HepG2 (cell line): ENCODE results near the gene ENPP1. TPM values are rescaled to one million over a fixed set of nuclear protein-coding genes. Genes with fewer than 3 reads are reported as not detected.
A peak's percentile ranks its signal among the peaks of the same experiment; 100 is the strongest.

ENCODE experiments used
- ARID3A ChIP-seq: IDR thresholded peaks from 2 replicates; pipeline ENCODE4 v1.6.1; 2012; ENCODE audit warnings: low read depth, low read length, improper control_type of control experiment
- ASH2L ChIP-seq: fragments of 300-600, 200-600 bp; sonication (generic); IDR thresholded peaks from 2 replicates; pipeline ENCODE4 v1.7.0; 2017; ENCODE audit warnings: low read depth, mild to moderate bottlenecking, moderate library complexity, mixed read lengths, low read length; ENCODE audit not compliant: insufficient read length
- CHD4 ChIP-seq: fragments of 200-600 bp; sonication (generic); IDR thresholded peaks from 2 replicates; pipeline ENCODE4 v1.7.0; 2017; ENCODE audit warnings: mild to moderate bottlenecking, low read length, borderline replicate concordance
- DPF2 ChIP-seq: sonication (generic); formaldehyde crosslinking; IDR thresholded peaks from 2 replicates; pipeline ENCODE4 v1.4.0; 2020; ENCODE audit warnings: mild to moderate bottlenecking, low read depth, missing genetic modification reagents, borderline replicate concordance
- ELF4 ChIP-seq: sonication (generic); formaldehyde crosslinking; IDR thresholded peaks from 2 replicates; pipeline ENCODE4 v1.5.0; 2020; ENCODE audit warnings: missing genetic modification reagents, mild to moderate bottlenecking, moderate library complexity, borderline replicate concordance
- EP300 ChIP-seq, 3 experiments: sonication (generic) in 1 of 3; formaldehyde crosslinking in 1 of 3; IDR thresholded peaks; 2 replicates each; pipeline versions ENCODE4 v1.5.1 to v1.6.1; 2011 to 2020; ENCODE audit warnings: low read depth in 2 of 3, low read length in 2 of 3, borderline replicate concordance in 1 of 3, improper control_type of control experiment in 1 of 3, mild to moderate bottlenecking in 1 of 3, missing genetic modification reagents in 1 of 3, moderate library complexity in 1 of 3
- GATAD1 ChIP-seq: IDR thresholded peaks from 2 replicates; pipeline ENCODE4 v1.6.1; 2016; ENCODE audit warnings: missing genetic modification reagents, missing compliant biosample characterization
- GATAD2A ChIP-seq: IDR thresholded peaks from 2 replicates; pipeline ENCODE4 v1.6.1; 2016
- IKZF1 ChIP-seq: fragments of 450-650 bp; IDR thresholded peaks from 2 replicates; pipeline ENCODE4 v1.7.1; 2016
- IRF2 ChIP-seq: IDR thresholded peaks from 2 replicates; pipeline ENCODE4 v1.6.1; 2018; ENCODE audit warnings: missing genetic modification reagents, missing compliant biosample characterization
- MIER3 ChIP-seq: IDR thresholded peaks from 2 replicates; pipeline ENCODE4 v1.6.1; 2016; ENCODE audit warnings: missing compliant biosample characterization, borderline replicate concordance
- PHF21A ChIP-seq: sonication (generic); formaldehyde crosslinking; IDR thresholded peaks from 2 replicates; pipeline ENCODE4 v1.5.0; 2020; ENCODE audit warnings: mild to moderate bottlenecking, missing genetic modification reagents
- PPARG ChIP-seq: conservative IDR thresholded peaks from 2 replicates; pipeline ENCODE4 v1.6.1; 2016; ENCODE audit warnings: missing biosample characterization, missing genetic modification reagents
- RBAK ChIP-seq: sonication (generic); formaldehyde crosslinking; IDR thresholded peaks from 2 replicates; pipeline ENCODE4 v1.5.1; 2020; ENCODE audit warnings: mild to moderate bottlenecking, missing genetic modification reagents
- REPIN1 ChIP-seq: sonication (generic); formaldehyde crosslinking; IDR thresholded peaks from 2 replicates; pipeline ENCODE4 v1.8.0; 2022; ENCODE audit warnings: missing genetic modification reagents, low read depth, mild to moderate bottlenecking, borderline replicate concordance
- SOX6 ChIP-seq, 2 experiments: fragments of 450-650 bp in 1 of 2; sonication (generic) in 1 of 2; formaldehyde crosslinking in 1 of 2; IDR thresholded peaks; 2 replicates each; pipeline versions ENCODE4 v1.4.0 to v1.6.1; 2017 to 2020; ENCODE audit warnings: antibody characterized with exemption in 1 of 2, mild to moderate bottlenecking in 1 of 2, missing genetic modification reagents in 1 of 2
- SP140L ChIP-seq: sonication (generic); formaldehyde crosslinking; IDR thresholded peaks from 2 replicates; pipeline ENCODE4 v1.4.0; 2020; ENCODE audit warnings: missing genetic modification reagents, borderline replicate concordance
- THAP11 ChIP-seq: IDR thresholded peaks from 2 replicates; pipeline ENCODE4 v1.6.1; 2016; ENCODE audit warnings: missing biosample characterization, missing genetic modification reagents
- ZBTB38 ChIP-seq: sonication (generic); formaldehyde crosslinking; IDR thresholded peaks from 2 replicates; pipeline ENCODE4 v1.5.1; 2020; ENCODE audit warnings: mild to moderate bottlenecking, missing genetic modification reagents
- ZFP1 ChIP-seq: IDR thresholded peaks from 2 replicates; pipeline ENCODE4 v1.6.1; 2016
- ZMYM2 ChIP-seq: sonication (generic); formaldehyde crosslinking; IDR thresholded peaks from 2 replicates; pipeline ENCODE4 v1.8.0; 2022; ENCODE audit warnings: mild to moderate bottlenecking, missing genetic modification reagents
- ZNF121 ChIP-seq: sonication (generic); formaldehyde crosslinking; IDR thresholded peaks from 2 replicates; pipeline ENCODE4 v1.5.0; 2020; ENCODE audit warnings: mild to moderate bottlenecking, missing genetic modification reagents
- ZNF317 ChIP-seq: sonication (generic); formaldehyde crosslinking; IDR thresholded peaks from 2 replicates; pipeline ENCODE4 v1.5.0; 2020; ENCODE audit warnings: mild to moderate bottlenecking, missing genetic modification reagents
- ZNF784 ChIP-seq: sonication (generic); formaldehyde crosslinking; IDR thresholded peaks from 2 replicates; pipeline ENCODE4 v1.5.1; 2020; ENCODE audit warnings: missing genetic modification reagents, mild to moderate bottlenecking, borderline replicate concordance
- polyA plus RNA-seq, 8 experiments: library from polyadenylated mRNA; depleted of rRNA in 3 of 8; stranded (reverse) in 7 of 8; unstranded in 1 of 8; fragments of >200 nt; fragmentation: Illumina TruSeq in 4 of 8; extraction: Trizol in 4 of 8; gene quantifications; 2 replicates each; pipeline versions ENCODE4 v1.2.1 to v1.2.3, GENCODE V29; 2011 to 2016; ENCODE audit warnings: low read depth in 4 of 8, missing spikeins in 1 of 8, mixed read lengths in 1 of 8; ENCODE audit not compliant: insufficient read depth in 1 of 8
- total RNA-seq, 5 experiments: library from RNA; depleted of rRNA; stranded (reverse); fragments of >200 nt; fragmentation: Illumina TruSeq; extraction: Trizol; gene quantifications; 2 replicates each; pipeline ENCODE4 v1.2.3, GENCODE V29; 2016; ENCODE audit warnings: low read depth in 1 of 5

The ENPP1 gene
- total and polyA plus RNA-seq, 2 of the 13 experiments (the other 11 are each of a cell fraction or from before 2014, with no cell fraction given), result 56.5 to 160 TPM

- TF ChIP-seq DPF2 (CRISPR knock-in tag) (peak; percentile 77; the same call in 1 of the 2 replicates), ZFP1 (0 out of 2 replicates have a peak, but pooled peaks have one; percentile 38), IRF2 (CRISPR knock-in tag) (peak; percentile 72; the same call in 1 of the 2 replicates), RBAK (CRISPR knock-in tag) (peak; percentile 59; the same call in 1 of the 2 replicates), ASH2L (peak; percentile 99), ELF4 (CRISPR knock-in tag) (0 out of 2 replicates have a peak, but pooled peaks have one; percentile 15), PHF21A (peak; percentile 43; the same call in 1 of the 2 replicates), CHD4 (peak; percentile 88; the same call in 1 of the 2 replicates), ZNF317 (CRISPR knock-in tag) (peak; percentile 67; the same call in 1 of the 2 replicates), IKZF1 (no peak), PPARG (CRISPR knock-in tag) (0 out of 2 replicates have a peak, but pooled peaks have one; percentile 30), GATAD1 (CRISPR knock-in tag) (0 out of 2 replicates have a peak, but pooled peaks have one; percentile 35), ZNF121 (peak; percentile 72), SP140L (CRISPR knock-in tag) (no peak), ZNF784 (CRISPR knock-in tag) (0 out of 2 replicates have a peak, but pooled peaks have one; percentile 50), THAP11 (CRISPR knock-in tag) (peak; percentile 56), MIER3 (CRISPR knock-in tag) (peak; percentile 17; the same call in 1 of the 2 replicates), REPIN1 (0 out of 2 replicates have a peak, but pooled peaks have one; percentile 26), ARID3A (peak; percentile 72), GATAD2A (peak; percentile 88), EP300 (IDR thresholded peaks at IDR 0.05; ENCODE audit: low read depth in 2 of 2, low read length in 2 of 2) (peak; percentile 18 to 90; a peak in 3 of 4 replicates), EP300 (CRISPR knock-in tag; IDR thresholded peaks at IDR 0.05; ENCODE audit: borderline replicate concordance) (peak; percentile 78), ZBTB38 (peak; percentile 70; the same call in 1 of the 2 replicates), SOX6 (IDR thresholded peaks at IDR 0.05) (no peak), SOX6 (CRISPR knock-in tag; IDR thresholded peaks at IDR 0.05) (peak; percentile 79), ZMYM2 (CRISPR knock-in tag) (peak; percentile 79)
Observed at GRCh38 chr6:131769385-131770141, 38.3 kb upstream of the ENPP1 start (continued).
